Stimulated activated CD4-positive, alpha-beta T cell treated with anti-CD3 and anti-CD28 coated beads, Interleukin-12 subunit alpha, Interleukin-12 subunit beta, amount 100 ng/mL, for 24 hours (primary cell): ENCODE results near the gene PPIC.

Experiments used
- DNase-seq, 2 experiments: peaks; one replicate each; pipeline ENCODE4 v3.0.0-alpha.2; 2020; ENCODE audit warnings: low read depth in 2 of 2

Gene PPIC

DNA sequence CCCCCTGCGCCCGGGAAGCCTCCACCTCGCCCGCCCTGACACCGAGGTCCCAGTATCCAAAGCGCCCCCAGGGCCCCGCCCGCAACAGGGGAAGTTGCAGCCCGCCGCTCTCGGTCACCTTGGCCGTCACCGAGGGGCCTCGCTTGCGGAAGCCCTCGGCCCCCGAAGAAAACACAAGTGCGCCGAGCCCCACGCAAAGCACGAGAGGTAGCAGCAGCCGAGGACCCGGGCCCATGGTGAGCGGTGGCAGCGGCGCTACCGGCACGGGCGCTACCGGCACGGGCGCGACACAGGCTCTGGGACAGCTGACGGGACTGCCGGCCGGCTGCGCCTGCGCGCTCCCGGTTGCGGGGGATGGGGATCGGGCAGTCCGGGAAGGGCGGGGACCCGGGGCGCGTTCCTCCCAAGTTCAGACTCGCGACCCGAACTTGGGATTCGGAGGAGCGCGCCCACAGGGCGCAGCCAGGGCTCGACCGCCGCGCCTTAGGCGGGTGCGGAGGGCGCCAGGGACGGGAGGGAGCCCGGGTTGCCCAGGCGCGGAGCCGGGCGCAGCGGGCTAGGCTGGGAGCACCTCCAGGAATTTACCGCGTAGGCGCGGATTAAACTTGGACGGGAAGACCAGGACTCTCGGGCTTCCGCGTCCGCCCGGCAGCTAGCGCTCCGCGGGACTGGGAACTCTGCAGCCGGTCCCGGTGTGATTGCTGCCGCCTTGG lies at the start of gene PPIC:
PPIC (minus strand) TSS at position 335 of the 713 bp plus-strand sequence; CDS start at position 235, 100 bp downstream.
- peak in 1 of 2 experiments; percentile 14 for DNase-seq

GRCh38 chr5:123085638-123086286 lies 49.2 kb upstream of the PPIC start:
- no peak for DNase-seq

GRCh38 chr5:123084730-123085605 lies 48.4 kb upstream of the PPIC start:
- DNase-seq, result no peak

DNA sequence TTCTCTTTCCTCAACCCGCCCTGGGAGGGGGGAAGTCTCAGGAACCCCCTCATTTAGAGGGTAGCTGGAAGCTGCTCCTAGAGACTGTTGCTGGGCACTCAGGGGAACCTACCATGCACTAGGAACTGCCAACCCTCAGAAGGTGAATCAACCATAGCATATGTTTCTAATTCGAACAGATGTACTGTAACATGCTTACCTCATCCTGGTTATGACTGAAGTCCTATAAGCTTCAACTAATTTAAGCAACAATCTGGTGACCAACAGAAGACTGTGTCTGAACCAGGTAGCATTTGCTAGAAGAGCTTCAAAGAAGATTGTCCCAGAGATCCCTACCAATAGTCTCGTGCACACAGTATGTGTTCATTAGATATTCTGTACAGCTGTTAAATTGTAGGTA lies 46.8 kb upstream of the PPIC start:
- no peak for DNase-seq

DNA sequence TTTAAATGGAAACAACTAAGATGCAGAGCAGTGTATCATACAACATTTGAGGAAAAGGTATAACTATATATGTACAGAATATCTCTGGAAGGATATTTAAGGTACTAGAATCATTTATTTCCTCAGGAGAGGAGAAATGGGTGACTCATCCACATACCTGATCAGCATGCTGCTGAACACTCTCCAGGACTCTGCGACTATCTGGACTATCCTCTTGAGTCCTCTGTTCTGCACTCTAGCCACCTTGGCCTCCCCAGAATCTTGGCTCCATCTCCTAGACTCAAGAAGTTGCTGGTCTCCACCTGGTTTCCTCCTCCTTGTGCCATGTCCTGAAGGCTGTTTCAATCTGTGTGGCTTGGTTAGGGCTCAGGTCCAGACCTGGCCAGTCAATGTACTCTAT lies 43.7 kb upstream of the PPIC start:
- DNase-seq, result no peak

DNA sequence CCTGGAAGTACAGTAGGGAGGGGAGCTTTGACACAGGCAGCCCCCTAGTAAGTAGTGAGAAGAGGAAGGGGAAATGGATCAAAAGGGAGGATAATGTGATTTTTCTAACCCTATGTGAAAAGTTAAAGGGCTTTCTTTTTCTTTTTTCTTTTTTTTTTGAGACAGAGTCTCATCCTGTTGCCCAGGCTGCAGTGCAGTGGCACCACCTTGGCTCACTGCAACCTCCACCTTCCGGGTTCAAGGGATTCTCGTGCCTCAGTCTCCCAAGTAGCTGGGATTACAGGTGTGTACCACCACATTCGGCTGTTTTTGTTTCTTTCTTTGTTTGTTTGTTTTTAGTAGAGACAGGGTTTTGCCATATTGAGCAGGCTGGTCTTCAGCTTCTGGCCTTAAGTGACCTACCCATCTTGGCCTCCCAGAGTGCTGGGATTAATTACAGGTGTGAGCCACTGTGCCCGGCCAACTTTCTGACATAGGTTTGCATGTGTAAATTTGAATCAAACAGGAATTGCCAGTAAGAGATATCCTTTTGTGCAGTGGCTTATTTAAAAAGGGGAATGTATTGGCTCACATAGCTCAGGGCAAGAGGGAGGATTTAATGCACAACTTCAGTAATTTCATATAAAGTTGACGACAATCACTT lies 39.1 kb upstream of the PPIC start:
- no peak for DNase-seq

DNA sequence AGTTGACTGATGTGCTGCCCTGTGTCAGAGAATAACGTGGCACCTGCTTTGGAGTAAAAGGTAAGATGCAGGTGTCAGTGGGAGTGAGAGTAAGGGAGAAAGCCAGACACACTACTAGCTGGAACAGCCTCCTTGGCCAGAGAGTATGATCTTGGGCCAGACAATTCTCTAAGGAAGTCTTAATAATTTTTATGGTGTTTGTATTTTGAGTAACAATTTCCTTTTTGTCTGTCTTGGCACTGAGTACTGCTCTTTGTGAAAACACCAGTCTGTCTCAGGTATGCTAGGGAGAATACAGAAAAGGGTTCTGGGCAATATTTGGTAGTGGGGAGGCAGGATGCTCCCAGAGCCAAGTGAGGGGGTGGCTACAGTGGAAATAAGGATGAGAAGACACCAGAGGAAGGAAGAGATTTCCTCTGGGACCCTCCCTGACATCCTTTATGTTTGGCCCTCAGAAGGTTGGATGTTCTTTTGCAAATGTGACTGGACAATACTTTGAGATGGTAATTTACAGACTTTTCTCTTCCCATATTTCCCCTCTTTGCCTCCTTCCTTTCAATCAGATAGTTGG lies 31.9 kb upstream of the PPIC start:
- DNase-seq, result no peak

GRCh38 chr5:123066016-123066415 lies 29.5 kb upstream of the PPIC start:
- no peak for DNase-seq

GRCh38 chr5:123059455-123059854 lies 22.9 kb upstream of the PPIC start:
- no peak for DNase-seq

- no peak for DNase-seq
These were observed 14.7 kb upstream of the PPIC start for GRCh38 chr5:123051206-123051605.

DNA sequence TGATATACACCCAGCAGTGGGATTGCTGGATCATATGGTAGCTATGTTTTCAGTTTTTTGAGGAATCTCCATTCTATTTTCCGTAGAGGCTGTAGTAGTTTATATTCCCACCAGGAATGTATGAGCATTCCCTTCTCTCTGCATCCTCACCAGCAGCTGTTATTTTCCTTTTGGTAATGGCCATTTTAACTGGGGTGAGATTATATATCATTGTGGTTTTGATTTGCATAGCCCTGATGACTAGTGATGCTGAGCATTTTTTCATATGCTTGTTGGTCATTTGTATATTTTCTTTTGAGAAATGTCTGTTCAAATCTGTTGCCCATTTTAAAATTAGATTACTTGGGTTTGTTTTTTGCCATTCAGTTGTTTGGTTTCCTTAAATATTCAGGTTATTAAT lies 11.2 kb upstream of the PPIC start:
- no peak for DNase-seq

GRCh38 chr5:123046222-123046621 lies 9.7 kb upstream of the PPIC start:
- no peak for DNase-seq

- DNase-seq, result no peak
These were observed 8.5 kb upstream of the PPIC start for GRCh38 chr5:123044926-123045617.

DNA sequence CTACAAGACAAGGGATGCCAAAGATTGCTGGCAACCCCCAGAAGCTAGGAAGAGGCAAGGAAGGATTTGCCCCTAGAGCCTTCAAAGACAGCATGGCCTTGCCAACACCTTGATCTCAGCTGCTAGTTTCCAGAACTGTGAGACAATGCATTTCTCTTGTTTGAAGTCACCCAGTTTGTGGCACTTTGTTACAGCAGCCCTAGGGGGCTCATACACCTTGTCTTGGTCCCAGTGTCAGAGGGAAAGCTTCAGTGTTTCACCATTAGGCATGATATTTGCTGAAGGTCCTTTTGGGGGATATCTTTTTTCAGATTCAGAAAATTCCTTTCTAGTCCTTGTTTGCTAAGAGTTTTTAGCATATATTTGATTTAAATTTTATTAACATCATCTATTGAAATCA lies 3.1 kb upstream of the PPIC start:
- no peak for DNase-seq

GRCh38 chr5:123037104-123037418 lies 536 bp upstream of the PPIC start:
- DNase-seq, result no peak

- DNase-seq, result peak in 1 of 2 experiments; percentile 1
These were observed 571 bp downstream of the PPIC start for GRCh38 chr5:123035918-123036390.

GRCh38 chr5:123035360-123035917 lies 1.1 kb downstream of the PPIC start:
- DNase-seq, result peak in 1 of 2 experiments; percentile 4

DNA sequence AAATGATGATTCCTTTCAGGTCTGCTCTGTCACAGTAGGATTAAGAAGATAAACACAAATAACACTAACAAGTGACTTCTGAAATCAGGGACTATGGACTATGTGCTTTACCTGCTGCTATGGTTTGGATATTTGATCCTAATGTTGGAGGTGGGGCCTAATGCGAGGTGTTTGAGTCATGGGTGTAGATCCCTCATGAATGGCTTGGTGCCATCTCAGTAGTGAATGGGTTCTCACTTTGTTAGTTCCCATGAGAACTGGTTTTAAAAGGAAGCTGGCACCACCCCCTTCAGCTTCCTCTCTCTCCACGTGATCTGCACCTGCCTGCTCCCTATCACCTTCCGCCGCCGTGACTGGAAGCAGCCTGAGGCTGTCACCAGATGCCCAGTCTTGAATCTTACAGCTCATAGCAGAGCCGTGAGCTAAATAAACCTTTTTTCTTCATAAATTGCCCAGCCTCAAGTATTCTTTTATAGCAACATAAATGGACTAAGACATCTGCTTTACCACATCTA lies 3.3 kb downstream of the PPIC start:
- no peak for DNase-seq

GRCh38 chr5:123028222-123028621 lies 8.3 kb downstream of the PPIC start:
- DNase-seq, result no peak

GRCh38 chr5:123014689-123015088 lies 21.8 kb downstream of the PPIC start:
- DNase-seq, result no peak

DNA sequence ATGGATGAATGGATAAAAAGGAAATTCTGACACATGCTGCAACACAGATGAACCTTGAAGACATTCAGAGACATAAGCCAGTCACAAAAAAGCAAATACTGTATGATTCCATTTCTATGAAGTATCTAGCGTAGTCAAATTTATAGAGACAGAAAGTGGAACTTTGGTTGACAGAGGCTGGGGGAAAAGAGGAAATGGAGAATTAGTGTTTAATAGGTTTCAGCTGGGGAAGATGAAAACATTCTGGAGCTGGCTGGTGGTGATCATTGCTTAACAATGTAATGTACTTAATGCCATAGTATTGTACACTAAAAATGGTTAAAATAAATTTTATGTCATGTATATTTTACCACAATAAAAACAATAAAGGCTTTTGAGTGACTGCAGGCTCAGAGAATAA lies 24.2 kb downstream of the PPIC start:
- DNase-seq, result no peak
